MM.1S (cell line): ENCODE results near the gene BMPR1A.

ENCODE experiments used
- EZH2 ChIP-seq: fragments of 300-600 bp; sonication (generic); optimal IDR thresholded peaks from 2 replicates; pipeline ENCODE3; 2017; ENCODE audit warnings: low read depth, mild to moderate bottlenecking, antibody characterized with exemption, low read length, mixed read lengths
- EZH2phosphoT487 ChIP-seq: fragments of 300-600 bp; sonication (generic); IDR thresholded peaks from 2 replicates; pipeline ENCODE4 v1.6.1; 2018; ENCODE audit warnings: antibody characterized with exemption, low read length
- TF ChIP-seq, protein P1 (sequence below): fragments of 300-600 bp; sonication (generic); IDR thresholded peaks from 2 replicates; pipeline ENCODE4 v1.5.1; 2016; ENCODE audit warnings: antibody characterized with exemption, low read length, mixed read lengths

DNA sequence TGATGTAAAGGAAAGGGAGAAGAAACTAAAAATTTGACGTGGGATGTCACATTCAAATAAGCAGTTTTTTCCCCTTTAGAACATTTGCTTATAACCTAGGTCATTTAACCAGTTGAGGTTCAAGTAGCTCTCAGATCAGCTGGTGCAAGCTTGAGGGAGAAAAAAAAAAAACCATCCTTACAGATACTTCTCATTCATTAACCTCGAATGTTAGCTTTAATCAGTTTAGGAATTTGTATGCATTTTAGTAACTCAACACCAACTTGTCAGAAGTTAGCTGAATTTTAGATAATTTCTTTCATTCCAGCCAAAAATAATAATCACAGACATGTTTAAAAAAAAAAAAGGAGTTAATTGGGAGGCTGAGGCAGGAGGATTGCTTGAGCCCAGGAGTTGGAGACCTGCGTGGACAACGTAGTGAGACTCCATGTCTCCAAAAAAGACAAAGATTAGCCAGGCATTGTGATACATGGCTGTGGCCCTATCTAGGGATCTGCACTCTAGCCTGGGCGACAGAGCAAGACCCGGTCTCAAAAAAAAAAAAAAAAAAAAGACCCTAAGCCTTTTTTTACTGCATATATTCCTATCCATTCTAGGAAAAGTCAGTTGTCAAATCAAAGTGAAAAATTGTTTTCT lies 46.2 kb downstream of the BMPR1A start:
- TF ChIP-seq, protein P1, sequence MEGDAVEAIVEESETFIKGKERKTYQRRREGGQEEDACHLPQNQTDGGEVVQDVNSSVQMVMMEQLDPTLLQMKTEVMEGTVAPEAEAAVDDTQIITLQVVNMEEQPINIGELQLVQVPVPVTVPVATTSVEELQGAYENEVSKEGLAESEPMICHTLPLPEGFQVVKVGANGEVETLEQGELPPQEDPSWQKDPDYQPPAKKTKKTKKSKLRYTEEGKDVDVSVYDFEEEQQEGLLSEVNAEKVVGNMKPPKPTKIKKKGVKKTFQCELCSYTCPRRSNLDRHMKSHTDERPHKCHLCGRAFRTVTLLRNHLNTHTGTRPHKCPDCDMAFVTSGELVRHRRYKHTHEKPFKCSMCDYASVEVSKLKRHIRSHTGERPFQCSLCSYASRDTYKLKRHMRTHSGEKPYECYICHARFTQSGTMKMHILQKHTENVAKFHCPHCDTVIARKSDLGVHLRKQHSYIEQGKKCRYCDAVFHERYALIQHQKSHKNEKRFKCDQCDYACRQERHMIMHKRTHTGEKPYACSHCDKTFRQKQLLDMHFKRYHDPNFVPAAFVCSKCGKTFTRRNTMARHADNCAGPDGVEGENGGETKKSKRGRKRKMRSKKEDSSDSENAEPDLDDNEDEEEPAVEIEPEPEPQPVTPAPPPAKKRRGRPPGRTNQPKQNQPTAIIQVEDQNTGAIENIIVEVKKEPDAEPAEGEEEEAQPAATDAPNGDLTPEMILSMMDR: no peak
- TF ChIP-seq EZH2 (no peak), EZH2phosphoT487 (no peak)
